Activated T-cell treated with anti-CD3 and anti-CD28 coated beads for 4 hours (primary cell): ENCODE results near the gene APOC1.
"Not testable (repeated sequence)": the region's sequence is repeated elsewhere in the genome, so short reads cannot be mapped to it uniquely, and the experiment has no call there.

ENCODE experiments used
- DNase-seq: peaks from one replicate; pipeline ENCODE4 v3.0.0-alpha.2; 2020

The APOC1 gene

DNA sequence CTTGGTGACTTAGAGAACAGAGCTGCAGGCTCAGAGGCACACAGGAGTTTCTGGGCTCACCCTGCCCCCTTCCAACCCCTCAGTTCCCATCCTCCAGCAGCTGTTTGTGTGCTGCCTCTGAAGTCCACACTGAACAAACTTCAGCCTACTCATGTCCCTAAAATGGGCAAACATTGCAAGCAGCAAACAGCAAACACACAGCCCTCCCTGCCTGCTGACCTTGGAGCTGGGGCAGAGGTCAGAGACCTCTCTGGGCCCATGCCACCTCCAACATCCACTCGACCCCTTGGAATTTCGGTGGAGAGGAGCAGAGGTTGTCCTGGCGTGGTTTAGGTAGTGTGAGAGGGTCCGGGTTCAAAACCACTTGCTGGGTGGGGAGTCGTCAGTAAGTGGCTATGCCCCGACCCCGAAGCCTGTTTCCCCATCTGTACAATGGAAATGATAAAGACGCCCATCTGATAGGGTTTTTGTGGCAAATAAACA is 9.9 kb downstream of the APOC1 start:
- DNase-seq = no peak

DNA sequence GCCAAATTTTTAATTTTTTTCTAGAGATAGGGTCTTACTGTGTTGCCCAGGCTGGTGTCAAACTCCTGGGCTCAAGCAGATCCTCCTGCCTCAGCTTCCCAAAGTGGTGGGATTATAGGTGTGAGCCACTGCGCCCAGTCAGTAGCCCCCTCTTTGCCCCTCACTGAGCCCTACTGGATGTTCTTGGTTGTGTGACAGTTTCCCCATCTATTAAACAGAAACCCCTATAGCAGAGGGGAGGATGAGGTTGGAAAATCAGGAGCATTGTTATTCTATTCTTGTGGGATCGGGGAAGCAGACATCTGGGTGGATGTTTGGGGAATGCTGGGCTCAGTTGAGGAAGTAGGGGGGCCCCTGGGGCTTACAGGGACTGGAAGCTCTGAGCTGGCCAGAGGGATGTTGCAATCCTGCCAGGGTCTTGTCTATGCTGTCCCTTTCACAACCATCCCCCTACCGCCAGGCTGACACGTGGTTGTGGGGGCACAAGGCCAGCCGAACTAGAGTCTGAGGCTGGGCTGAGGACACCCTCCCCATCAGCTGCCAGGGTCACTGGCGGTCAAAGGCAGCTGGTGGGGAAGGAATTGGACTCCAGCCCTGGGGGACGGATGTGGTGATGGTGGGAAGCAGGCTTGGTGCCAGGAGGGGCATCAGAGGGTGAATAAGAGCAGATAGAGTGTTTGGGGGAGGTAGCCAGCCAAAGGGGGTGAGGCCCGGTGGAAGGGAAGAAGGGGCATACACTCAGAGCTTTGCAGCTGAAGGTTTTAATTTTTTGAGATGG is 10.9 kb downstream of the APOC1 start:
- DNase-seq = no peak

DNA sequence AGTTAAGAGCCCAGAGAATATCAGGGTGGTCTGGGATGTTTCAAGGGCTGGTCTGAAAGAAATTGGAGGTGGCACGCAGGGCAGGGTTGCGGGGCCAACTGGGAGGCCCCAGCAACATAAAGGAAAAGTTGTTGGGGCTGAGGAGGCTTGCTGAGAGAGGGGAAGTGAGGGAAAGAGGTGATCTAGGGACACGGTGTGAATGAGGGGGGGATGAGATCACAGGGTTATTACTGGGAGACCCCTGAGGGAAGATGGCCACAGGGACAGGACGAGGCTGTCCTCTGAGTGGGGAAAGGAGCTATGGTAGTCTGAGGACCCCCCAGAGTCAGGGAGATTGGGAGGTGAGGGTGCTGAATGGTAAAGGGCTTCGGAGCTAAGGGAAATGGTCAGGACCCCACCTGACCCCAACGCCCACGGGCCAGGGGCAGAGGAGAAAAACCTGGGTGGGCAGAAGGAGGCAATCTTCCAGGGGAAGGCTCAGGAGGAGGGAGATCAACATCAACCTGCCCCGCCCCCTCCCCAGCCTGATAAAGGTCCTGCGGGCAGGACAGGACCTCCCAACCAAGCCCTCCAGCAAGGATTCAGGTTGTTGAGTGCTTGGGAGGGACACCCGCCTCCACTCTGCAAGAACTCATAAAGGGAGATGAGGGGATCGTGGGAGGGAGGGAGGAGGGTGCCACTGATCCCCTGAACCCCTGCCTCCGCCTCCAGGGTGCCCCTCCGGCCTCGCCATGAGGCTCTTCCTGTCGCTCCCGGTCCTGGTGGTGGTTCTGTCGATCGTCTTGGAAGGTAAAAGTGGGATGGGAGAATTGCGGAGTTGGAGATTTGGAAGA is 12.1 kb downstream of the APOC1 start:
- DNase-seq = not testable (repeated sequence)

DNA sequence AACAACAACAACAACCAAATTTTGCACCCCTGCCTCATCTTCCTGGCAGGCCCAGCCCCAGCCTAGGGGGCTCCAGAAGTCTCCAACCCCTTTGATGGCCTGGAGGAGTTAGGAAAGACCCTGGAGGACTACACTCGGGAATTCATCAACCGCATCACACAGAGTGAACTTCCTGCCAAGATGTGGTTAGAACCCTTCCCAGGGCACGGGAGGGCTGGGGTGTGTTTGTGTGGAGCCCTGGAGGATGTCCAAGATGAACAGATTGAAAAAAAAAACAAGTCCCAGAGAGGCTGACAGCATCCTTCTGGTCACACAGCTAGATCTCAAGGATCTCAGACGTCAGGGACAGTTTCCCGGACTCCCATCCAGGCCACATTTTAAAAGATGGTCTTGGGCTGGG is 13.3 kb downstream of the APOC1 start:
- DNase-seq = no peak

DNA sequence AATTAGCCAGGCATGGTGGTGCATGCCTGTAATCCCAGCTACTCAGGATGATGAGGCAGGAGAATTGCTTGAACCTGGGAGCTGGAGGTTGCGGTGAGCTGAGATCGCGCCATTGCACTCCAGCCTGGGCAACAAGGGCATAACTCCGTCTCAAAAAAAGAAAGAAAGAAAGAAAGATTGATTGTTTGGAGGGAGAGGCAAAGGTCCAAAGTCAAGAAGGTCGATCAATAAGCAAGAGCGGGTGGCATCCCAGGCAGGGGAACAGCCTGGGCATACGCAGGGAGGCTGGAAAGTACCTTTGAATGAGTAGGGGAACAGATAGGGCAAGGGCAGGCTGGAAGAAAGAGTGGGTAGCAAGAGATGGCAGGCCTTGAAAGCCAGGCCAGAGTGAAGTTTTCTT is 15.7 kb downstream of the APOC1 start:
- DNase-seq = no peak

- DNase-seq = no peak
These were observed 17.1 kb downstream of the APOC1 start for GRCh38 chr19:44931541-44931940.

GRCh38 chr19:44939668-44940067 is 25.3 kb downstream of the APOC1 start:
- DNase-seq = no peak

GRCh38 chr19:44942067-44942571 is 27.7 kb downstream of the APOC1 start, which contains the start of gene APOC4:
TSS of gene APOC4 (plus strand) at chr19:44942237. CDS start at chr19:44942278, 41 bp downstream.
- DNase-seq = no peak

DNA sequence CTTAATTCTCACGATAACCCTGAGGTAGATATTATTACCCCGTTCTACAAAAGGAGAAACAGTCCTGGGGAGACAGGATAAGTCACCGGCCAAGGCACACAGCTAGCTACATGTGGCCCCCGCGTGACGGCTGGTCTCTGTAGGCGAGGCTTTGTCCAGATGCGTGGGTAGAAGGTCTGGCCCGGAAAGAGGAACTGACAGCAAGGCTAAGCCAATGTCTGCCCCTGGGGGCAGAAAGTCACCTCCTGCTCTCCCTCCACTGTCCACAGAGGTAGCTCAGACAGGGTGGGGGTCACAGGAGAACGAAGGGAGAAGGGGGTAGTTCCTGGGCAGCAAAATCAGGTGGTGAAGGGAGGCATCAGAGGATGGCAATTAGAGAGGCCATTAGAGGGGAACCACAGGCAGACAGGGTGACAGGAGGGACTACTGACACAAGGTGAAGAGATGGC is 29.4 kb downstream of the APOC1 start:
- DNase-seq = no peak

DNA sequence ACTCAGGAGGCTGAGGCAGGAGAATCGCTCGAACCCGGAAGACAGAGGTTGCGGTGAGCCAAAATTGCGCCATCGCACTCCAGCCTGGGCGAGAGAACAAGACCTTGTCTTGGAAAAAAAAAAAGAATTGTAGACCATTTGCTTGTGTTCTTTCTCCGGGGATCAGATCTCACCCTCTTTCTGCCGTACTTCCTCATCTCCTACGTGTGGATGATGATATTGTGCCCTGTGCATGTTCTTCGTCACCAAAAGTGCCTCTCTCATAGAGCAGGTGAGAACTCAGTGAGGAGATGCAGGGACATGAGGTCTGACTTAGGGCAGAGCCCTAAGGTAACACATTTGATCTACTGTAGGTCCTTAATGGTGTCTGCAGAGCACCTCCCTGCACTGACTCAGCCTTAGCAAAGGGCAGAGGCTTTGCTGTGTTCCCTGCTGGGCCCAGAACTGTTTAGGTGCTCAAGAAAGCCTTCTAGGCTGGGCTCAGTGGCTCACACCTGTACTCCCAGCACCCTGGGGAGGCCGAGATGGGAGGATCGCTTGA is 32.7 kb downstream of the APOC1 start:
- DNase-seq = no peak

- no peak for DNase-seq
These were observed 33.8 kb downstream of the APOC1 start for GRCh38 chr19:44948237-44948636.

DNA sequence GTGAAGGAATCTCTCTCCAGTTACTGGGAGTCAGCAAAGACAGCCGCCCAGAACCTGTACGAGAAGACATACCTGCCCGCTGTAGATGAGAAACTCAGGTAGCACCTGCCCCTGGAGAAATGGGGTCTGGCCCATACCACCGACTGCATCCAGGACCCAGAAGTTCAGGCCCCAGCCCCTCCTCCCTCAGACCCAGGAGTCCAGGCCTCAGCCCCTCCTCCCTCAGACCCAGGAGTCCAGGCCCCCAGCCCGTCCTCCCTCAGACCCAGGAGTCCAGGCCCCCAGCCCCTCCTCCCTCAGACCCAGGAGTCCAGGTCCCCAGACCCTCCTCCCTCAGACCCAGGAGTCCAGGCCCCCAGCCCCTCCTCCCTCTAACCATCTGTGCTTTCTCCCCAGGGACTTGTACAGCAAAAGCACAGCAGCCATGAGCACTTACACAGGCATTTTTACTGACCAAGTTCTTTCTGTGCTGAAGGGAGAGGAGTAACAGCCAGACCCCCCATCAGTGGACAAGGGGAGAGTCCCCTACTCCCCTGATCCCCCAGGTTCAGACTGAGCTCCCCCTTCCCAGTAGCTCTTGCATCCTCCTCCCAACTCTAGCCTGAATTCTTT is 34.5 kb downstream of the APOC1 start:
- DNase-seq = no peak

DNA sequence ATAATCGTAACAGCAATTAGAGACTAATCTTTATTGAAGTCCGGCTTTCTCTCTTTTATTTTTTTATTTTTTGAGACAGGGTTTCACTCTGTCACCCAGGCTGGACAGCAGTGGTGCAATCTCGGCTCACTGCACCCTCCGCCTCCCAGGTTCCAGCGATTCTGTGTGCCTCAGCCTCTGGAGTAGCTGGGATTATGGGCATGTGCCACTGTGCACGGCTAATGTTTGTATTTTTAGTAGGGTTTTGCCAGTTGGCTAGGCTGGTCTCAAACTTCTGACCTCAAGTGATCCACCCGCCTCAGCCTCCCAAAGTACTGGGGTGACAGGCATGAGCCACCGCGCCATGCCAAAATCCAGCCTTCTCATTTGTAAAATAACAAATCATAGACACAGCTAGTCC is 35.1 kb downstream of the APOC1 start:
- no peak for DNase-seq

GRCh38 chr19:44951179-44952159 is 37.1 kb downstream of the APOC1 start:
- DNase-seq = peak; percentile 51

- no peak for DNase-seq
These were observed 39.9 kb downstream of the APOC1 start for GRCh38 chr19:44954278-44954648.

DNA sequence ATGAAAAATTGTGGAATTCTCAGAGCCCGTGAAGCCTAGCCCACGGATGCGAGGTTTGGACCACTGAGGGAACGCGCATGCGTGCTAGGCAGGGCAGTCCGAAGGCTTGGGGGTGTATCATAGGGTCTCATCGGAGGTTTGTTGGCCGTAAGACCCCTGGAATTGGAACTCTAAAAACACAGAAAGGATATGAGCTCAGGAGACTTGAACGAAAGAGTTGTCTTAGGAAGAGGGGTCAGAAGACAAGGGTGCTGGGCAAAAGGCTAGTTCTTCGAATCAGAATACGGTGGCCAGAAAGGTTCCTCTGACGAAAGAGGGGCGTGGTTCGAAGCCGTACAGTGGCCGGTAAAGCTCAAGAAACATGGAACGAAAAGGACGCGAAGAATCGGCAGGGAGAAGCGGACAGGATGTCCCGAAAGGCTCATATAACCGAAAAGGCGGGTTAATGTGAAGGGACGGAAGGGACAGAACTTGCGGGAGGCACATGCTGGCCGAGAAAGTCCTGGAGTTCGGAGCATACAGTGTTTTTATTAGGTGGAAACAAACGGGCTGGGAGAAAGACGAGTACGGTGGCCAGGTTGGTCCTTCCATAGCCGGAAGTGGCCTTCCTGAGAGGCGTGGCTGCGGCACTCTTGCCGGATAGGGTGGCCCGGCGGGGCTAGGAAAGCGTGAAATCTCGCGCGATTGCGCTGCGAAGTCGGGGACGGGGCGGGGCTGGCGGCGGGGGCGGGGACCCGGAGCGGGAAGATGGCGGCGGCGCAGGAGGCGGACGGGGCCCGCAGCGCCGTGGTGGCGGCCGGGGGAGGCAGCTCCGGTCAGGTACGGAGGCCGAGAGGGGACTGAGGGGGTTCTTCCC is 40.5 kb downstream of the APOC1 start, which contains the start of gene CLPTM1:
TSS of gene CLPTM1 (plus strand) at position 732 of the 856 bp plus-strand sequence. CDS start at position 748, 16 bp downstream.
- DNase-seq = peak; percentile 95

DNA sequence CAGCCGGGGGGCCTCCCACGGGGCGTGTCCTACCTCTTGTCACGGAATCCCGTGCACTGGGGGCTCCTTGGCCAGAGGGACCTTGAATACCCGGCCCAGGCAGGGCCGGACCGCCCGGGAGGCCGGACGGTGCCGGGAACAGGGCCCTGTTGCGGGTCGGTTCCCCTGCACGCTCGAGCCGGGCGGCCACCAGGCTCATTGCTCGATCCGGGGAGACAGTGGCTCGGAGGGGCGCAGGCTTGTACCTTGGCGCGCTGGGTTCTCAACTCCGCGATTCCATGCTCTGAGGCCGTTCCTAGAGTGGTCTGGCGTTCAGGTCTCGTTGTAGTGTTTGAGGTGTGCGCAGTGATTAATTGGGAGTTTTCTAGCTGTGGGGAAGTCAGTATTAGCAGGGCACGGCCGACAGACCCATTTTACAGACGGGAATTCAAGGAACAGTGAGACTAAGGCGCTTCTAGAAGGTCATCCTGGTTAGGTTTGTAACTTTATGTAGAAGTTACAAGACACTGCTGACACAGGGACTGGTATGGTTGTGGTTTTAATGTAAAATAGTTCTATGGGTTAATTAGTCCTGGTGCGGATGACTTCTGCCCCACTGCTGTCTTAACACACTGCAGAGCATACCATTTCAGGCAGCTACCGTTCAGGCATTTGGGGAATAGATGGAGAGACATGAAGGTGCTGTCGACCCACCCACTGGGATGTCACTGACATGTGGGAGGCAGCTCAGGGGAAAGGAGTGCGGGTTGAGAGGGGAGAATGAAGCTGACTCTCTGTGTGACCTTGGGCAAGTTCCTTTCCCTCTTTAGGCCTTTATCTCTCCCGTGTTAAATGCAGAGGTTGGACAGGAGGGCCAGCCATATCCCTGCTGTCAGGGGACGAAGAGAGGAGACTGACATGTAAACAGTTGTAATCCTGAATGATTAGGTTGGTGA is 41.4 kb downstream of the APOC1 start:
- no peak for DNase-seq

- no peak for DNase-seq
These were observed 43.1 kb downstream of the APOC1 start for GRCh38 chr19:44957526-44957925.

DNA sequence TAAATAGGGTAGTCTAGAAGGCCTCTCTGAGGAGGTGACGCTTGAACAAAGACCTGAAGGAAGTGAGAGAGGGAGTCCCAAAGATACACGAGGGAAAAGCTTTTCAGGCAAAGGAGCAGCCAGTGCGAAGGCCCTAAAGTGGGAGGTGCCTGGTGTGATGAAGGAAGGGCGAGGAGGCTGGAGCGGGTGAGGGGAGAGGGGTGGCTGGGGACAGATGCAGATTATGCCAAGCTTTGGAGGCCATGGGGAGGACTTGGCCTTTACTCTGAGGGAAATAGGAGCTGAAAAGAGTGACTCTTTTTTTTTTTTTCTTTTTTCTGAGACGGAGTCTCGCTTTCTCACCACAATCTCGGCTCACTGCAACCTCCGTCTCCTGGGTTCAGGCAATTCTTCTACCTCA is 43.7 kb downstream of the APOC1 start:
- DNase-seq = no peak
